ENCODE results near the gene SMG7. TPM values are rescaled to one million over a fixed set of nuclear protein-coding genes. Genes with fewer than 3 reads are reported as not detected.

The SMG7 gene, protein sequence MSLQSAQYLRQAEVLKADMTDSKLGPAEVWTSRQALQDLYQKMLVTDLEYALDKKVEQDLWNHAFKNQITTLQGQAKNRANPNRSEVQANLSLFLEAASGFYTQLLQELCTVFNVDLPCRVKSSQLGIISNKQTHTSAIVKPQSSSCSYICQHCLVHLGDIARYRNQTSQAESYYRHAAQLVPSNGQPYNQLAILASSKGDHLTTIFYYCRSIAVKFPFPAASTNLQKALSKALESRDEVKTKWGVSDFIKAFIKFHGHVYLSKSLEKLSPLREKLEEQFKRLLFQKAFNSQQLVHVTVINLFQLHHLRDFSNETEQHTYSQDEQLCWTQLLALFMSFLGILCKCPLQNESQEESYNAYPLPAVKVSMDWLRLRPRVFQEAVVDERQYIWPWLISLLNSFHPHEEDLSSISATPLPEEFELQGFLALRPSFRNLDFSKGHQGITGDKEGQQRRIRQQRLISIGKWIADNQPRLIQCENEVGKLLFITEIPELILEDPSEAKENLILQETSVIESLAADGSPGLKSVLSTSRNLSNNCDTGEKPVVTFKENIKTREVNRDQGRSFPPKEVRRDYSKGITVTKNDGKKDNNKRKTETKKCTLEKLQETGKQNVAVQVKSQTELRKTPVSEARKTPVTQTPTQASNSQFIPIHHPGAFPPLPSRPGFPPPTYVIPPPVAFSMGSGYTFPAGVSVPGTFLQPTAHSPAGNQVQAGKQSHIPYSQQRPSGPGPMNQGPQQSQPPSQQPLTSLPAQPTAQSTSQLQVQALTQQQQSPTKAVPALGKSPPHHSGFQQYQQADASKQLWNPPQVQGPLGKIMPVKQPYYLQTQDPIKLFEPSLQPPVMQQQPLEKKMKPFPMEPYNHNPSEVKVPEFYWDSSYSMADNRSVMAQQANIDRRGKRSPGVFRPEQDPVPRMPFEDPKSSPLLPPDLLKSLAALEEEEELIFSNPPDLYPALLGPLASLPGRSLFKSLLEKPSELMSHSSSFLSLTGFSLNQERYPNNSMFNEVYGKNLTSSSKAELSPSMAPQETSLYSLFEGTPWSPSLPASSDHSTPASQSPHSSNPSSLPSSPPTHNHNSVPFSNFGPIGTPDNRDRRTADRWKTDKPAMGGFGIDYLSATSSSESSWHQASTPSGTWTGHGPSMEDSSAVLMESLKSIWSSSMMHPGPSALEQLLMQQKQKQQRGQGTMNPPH
- total RNA-seq (2022; extraction: Qiagen RNA extraction): 28.6 to 44.1 TPM (median 40.2 TPM) in 5 replicates

GRCh38 chr1:183472488-183473216, at the start of gene SMG7:
Gene SMG7 (plus strand): TSS chr1:183472499. CDS start chr1:183472621, 122 bp downstream.

GRCh38 chr1:183590244-183591191, 118.2 kb downstream of the SMG7 start, which contains the start of gene NCF2:
Gene NCF2 (minus strand): TSS chr1:183590459. CDS start chr1:183590329, 130 bp downstream.

Other genes starting within 250 kb of the SMG7 start
- gene NMNAT2, start 54.1 kb upstream of the SMG7 start, total RNA-seq (2022; extraction: Qiagen RNA extraction): 0.43 to 0.94 TPM (median 0.67 TPM) in 5 replicates
- gene NCF2, start 118.0 kb downstream of the SMG7 start, total RNA-seq (2022; extraction: Qiagen RNA extraction): 0.95 to 2.7 TPM (median 1.4 TPM) in 5 replicates
- gene ARPC5, start 163.3 kb downstream of the SMG7 start, total RNA-seq (2022; extraction: Qiagen RNA extraction): 151 to 184 TPM (median 175 TPM) in 5 replicates
- gene APOBEC4, start 180.8 kb downstream of the SMG7 start, total RNA-seq (2022; extraction: Qiagen RNA extraction): not detected in 5 replicates